GM12865 (cell line): ENCODE data around the gene EML3.
"Not testable (repeated sequence)": the region's sequence is repeated elsewhere in the genome, so short reads cannot be mapped to it uniquely, and the experiment has no call there.

Experiments
- DNase-seq: peaks from one replicate; pipeline ENCODE4 v3.0.0; 2010; ENCODE audit warnings: low read depth
- H3K4me3 ChIP-seq: 2 replicates; pipeline ENCODE4 v1.5.1; 2011; ENCODE audit warnings: mild to moderate bottlenecking, low read depth, low read length, control low read depth
- CTCF ChIP-seq: IDR thresholded peaks from 2 replicates; pipeline ENCODE4 v1.5.1; 2011; ENCODE audit warnings: low read length, control low read depth, low read depth, inconsistent platforms; ENCODE audit not compliant: insufficient read depth; ENCODE audit errors: missing control alignments

The EML3 gene

GRCh38 chr11:62632492-62632891 lies 19.9 kb upstream of the EML3 start:
- no peak for DNase-seq
- no peak for TF ChIP-seq CTCF
- no peak overlapping the region for H3K4me3 ChIP-seq

- TF ChIP-seq CTCF = no peak
- DNase-seq = no peak
Observed at GRCh38 chr11:62627713-62628112, 15.1 kb upstream of the EML3 start.

GRCh38 chr11:62622476-62623089 lies 10.0 kb upstream of the EML3 start:
- DNase-seq = no peak
- no peak overlapping the region for H3K4me3 ChIP-seq
- no peak for TF ChIP-seq CTCF

More at GRCh38 chr11:62627713-62628112, 15.1 kb upstream of the EML3 start:
- H3K4me3 ChIP-seq = no peak overlapping the region

- peak; percentile 99 for DNase-seq
- peak within 1 kb of the TSS; percentile 92 for H3K4me3 ChIP-seq
- no peak for TF ChIP-seq CTCF
Observed at GRCh38 chr11:62621567-62622470, 9.2 kb upstream of the EML3 start, which contains the start of gene B3GAT3. Gene B3GAT3, minus strand, starts transcription at chr11:62621986. Its CDS starts 39 bp downstream, at chr11:62621947.

GRCh38 chr11:62621027-62621566 lies 8.5 kb upstream of the EML3 start:
- H3K4me3 ChIP-seq = peak overlapping the region; percentile 92
- no peak for TF ChIP-seq CTCF
- no peak for DNase-seq

- DNase-seq, H3K4me3 ChIP-seq: not testable (repeated sequence)
Observed at GRCh38 chr11:62616957-62617356, 4.4 kb upstream of the EML3 start.

GRCh38 chr11:62615521-62615920 lies 2.9 kb upstream of the EML3 start:
- TF ChIP-seq CTCF = no peak
- H3K4me3 ChIP-seq = no peak overlapping the region
- no peak for DNase-seq
